CD4-positive, alpha-beta T cell treated with Interleukin-6 at 100 ng/mL for 8 hours (primary cell): Measurements from ENCODE around the gene PPL.
"Not testable (repeated sequence)": the region's sequence is repeated elsewhere in the genome, so short reads cannot be mapped to it uniquely, and the experiment has no call there.

Source experiments
- DNase-seq: peaks from one replicate; pipeline ENCODE4 v3.0.0-alpha.2; 2020; ENCODE audit warnings: mixed read lengths, low spot score

PPL gene

DNA sequence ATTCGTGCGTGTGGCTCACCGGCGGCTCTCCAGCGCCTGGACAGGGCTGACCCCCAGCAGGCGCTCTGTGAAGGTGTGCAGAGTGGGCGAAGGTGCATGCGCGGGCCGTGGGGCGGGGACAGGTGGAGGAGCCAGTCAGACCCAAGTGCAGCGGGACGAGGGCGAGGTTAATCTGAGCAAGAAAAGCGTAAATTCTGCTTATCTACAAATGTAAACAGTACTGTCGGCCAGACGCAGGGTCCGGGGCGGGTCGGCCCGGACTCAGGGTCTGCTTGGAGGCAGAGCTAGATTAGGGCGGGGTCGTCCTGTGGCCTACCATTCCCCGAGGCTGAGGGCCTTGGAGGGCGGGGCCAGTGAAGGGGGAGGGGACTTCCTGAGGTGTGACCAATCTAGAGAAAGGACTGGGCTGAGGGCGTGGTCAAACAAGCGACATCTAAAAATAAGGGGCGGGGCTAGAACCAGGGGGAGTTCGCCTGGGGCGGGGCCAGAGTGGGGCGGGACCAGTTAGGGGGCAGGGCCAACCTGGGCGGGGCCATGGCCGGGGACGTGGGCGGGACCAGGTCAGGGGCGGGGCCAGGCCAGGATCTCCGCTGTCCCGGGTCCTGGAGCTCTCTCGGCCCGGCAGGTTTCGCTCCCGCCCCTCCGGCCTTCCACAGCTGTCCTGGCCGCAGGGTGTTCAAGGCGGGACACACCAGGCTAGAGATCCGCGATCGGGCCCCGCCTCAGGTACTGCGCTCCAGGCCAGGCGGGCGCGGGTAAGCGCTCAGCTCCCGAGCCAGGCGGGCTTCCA is 21.0 kb upstream of the PPL start, which contains the start of gene SEC14L5:
SEC14L5 (plus strand) TSS at position 611 of the 790 bp plus-strand sequence. CDS start 994 bp downstream, outside the sequence.
- DNase-seq: peak; percentile 86

DNA sequence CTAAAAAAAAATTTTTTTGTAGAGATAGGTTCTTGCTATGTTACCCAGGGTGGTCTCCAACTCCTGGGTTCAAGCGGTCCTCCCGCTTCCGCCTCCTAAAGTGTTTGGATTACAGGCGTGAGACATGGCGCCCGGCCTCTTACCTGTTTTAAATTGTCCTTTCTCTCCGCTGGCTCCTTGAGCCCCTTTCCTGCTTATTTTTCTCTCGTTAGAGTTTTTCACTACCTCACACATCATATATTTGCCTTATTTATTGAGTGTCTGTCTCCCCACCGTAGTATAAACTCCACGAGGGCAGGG is 20.4 kb upstream of the PPL start:
- DNase-seq: no peak

DNA sequence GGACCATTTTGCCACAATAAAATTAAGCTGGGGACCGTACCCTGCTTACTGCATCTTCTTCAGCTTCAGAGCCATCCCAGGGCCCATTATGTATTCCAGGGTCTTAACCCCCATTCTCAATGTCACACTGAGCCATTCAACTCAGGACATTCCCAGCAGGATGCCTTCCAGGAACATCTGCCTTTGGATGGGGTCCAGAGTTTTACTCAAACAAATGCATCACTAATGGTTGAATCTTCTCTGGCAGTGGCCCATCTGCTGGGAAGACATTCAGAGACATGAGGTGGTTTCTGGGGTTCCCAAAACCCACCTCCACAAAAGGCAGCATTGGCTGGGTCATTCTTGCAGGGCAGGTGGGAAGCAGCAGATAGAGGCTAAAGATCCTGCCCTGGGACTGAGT is 17.8 kb upstream of the PPL start:
- DNase-seq: no peak

DNA sequence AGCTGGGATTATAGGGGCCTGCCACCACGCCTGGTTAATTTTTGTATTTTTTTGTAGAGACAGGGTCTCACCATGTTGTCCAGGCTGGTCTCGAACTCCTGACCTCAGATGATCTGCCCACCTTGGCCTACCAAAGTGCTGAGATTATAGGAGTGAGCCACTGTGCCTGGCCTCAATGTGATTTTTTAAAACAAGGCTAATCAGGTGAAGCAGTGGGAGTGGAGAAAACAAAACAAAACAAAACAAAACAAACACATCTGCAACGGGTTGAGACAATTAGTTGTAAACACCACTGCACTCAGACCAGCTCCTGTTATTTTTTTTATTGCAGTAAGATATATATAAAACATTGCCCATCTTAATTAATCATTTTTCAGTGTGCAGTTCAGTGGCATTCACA is 14.6 kb upstream of the PPL start:
- DNase-seq: not testable (repeated sequence)

DNA sequence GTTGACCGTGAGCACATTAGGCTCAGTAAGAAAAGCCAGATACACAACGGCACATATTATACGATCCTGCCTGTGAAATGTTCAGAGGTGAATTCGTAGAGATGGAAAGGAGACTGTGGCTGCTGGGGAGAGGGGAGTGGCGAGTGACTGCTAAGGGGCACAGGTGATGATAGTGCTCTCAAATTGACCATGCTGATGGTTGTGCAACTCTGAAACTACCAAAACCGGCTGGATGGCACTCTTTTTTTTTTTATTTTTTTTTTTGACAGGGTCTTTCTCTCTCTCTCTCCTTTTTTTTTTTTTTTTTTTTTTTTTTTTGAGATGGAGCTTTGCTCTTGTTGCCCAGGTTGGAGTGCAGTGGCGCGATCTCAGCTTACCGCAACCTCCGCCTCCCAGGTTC is 13.0 kb upstream of the PPL start:
- DNase-seq: no peak

DNA sequence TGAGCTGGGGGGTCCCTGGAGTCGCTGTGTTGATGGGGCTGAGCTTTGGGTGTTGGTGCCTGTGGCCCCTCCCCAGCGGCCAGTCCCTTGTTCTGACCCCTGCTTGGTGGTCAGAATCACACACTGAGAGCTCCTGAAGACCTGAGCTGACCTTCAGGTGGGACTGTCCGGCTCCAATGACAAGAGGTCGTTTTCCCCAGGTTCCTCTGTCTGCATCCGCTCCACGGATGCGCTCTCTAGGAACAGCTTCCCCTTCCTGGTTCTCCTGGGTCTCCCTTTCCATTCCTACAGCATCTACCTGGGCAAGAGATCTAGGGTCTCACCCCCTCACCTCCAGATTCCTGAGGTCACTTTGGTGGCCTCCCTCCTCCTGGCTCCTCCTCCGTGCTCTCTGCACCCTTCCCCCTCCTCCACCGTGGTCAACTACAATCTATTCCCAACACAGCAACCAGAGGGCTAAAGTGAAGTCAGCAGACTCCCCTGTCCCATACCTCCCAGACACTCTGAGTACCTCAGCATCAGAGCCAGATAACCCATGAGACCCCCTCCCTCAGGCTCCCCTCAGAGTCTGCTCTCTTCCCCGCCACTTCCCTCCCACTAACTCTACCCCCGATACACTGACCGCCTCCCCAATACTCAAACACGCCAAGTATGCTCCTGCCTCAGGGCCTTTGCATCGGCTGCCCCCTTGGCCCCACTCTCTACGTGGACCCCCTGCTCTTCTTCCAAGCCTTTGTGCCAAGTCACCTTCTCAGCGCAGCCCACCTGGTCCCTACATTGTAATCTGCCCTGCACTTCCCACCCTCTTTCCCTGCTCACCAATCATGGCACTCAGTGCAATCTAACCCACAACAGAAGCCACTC is 12.2 kb upstream of the PPL start:
- no peak for DNase-seq

DNA sequence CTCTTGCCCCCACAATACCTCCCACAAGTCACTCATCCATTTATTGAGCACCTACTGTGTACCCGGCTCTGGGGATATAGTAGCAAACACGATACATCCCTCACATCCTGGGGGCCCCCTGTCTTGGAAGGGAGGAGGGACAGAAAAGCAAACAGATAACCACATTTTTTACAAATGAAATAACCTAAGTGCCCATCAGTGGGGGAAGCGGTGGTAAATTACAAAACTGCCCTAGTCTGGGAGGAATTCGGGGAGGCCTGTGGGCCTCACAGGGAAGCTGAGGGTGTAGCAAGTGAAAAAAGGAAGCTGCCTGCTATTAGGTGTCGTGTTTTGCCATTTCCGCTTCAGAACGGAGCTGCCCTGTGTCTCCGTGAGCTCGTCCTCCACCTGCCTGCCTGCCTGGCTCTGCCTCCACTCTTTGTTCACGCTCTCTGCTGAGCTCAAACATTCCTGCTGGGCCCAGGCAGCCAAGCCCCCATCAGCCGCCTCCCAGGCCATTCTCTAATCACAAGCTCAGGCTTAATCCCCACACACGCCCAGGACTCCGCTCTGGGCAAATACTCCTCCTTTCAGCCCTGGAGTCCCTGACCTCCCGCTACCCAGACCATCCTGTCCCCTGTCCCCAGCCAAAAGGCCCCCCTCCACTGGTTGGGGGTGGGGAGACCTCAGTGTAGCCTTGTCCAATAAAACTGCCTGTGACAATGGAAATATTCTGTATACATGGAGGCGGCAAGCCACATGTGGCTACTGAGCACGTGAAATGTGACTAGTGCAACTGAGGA is 11.0 kb upstream of the PPL start:
- DNase-seq: no peak

DNA sequence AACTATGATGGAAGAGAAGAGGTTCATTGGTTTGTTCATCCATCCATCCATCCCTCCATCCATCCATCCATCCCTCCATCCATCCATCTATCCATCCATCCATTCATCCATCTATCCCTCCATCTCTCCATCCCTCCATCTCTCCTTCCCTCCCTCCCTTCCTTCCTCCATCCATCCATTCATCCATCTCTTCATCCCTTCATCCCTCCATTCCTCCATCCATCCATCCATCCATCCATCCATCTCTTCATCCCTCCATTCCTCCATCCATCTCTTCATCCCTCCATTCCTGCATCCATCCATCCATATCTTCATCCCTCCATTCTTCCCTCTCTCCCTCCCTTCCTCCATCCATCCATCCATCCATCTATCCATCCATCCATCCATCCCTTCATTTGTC is 10.0 kb upstream of the PPL start:
- no peak for DNase-seq

DNA sequence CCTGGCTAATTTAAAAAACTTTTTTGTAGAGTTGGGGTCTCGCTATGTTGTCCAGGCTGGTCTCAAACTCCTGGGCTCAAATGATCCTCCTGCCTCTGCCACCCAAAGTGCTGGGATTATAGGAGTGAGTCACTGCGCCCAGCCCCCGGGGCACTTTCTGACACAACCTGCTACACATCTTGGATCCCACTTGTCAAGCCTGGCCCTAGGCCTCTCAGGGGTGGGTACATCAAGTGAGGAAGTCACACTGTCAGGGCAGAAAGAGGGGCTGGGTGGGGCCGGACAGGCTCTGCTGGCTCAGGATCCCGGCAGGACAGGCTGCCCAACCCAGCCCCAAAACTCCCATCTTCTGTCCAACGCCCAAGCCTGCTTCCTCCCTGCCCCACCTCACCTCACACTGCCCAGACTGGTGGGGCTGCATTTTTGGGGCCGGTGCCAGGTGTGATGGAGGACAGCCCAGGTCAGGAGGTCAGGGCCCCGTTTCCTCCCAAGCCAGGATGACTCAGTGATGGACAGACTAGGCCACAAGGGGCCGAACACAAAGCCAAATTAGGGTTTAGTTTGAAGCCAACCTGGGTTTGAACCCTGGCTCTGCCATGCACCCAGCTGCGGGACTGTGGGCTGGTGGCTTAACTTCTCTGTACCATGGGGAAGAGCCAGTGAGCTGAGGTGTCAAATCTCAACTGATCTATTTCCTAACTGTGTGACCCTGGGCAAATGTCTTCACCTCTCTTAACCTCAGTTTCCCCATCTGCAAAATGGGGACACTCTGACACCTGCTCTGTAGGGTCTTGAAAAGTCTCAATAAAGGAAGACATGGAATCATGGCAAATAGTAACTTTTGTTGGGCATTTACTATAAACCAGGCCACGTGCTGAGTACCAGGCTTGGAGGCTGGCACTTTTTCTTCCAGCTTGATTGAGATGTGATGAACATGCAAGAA is 8.9 kb upstream of the PPL start:
- no peak for DNase-seq

DNA sequence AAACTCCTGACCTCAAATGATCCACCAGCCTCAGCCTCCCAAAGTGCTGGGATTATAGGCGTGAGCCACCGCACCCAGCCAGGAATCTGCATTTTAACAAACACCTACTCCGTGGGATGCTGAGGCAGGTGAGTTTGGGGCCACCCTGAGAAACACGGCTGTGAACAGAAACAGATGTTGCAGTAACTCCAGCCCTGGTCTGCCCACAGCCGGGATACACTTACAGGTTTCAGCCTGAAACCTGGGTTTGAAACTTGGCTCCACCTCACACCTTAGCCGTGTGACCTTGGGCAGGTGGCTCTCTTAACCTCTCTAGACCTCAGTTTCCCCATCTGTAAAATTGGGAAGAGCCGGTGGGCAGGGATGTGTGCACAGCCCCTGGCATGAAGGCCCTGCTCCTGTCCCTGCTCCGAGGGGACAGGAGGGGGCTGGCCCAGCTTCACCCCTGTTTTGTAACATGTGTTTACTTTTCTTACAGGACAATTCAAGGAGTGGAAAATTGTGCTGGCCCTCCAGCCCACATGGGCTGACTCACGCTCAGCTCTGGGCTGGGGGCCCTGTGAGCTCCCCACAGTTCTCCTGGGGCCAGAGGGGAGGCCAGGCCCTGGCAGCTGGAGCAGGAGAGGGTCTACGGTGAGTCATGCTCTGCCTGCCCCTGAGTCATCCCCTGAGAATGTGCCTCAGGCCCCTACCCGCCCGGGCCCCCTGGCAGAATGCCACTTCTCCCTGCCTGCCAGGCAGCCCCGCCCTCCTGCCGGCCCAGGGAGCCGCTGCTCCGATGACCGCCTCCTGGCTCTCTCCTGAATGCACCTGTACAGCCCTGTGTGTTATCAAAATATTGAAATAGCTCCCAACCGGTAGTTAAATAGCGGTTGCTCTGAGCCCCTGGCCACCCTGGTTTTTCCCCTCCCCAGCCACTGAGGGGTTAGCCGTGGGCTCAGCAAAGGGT is 7.7 kb upstream of the PPL start:
- no peak for DNase-seq

DNA sequence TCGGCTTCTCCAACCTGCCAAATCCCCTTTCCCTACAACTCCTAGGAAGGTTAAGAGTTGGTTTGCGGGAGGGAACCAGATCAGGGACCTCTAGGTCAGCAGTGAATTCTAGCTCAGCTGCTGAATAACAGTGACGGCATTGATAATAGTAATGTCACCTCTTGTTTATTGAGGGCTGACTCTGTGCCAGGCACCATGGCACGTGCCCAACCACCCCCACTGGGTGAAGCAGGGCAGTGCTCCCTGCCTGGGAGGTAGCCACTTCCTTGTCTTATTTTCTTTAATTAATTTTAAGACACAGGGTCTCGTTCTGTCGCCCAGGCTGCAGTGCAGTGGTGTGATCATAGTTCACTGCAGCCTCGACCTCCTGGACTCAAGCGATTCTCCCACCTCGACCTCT is 5.5 kb upstream of the PPL start:
- DNase-seq: no peak

DNA sequence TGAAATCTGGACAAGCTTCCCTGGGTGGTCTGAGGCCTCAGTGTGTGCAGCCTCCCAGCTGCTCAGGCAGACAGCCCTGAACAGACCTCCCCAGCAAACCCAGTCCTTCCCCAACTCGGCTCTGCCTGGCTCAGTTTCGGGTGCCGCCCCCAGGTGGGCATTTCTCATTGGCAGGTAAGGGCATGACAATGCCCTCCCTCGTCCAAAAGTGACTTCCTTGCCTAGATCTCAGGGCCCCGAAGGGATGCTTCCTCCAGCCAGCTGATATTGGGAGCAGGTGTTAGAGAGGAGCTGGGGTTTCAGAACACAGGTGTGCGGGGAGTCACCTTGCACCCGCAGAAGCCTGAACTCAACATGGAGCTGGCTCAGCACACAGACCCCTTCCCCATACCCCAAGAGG is 3.8 kb upstream of the PPL start:
- DNase-seq: no peak

DNA sequence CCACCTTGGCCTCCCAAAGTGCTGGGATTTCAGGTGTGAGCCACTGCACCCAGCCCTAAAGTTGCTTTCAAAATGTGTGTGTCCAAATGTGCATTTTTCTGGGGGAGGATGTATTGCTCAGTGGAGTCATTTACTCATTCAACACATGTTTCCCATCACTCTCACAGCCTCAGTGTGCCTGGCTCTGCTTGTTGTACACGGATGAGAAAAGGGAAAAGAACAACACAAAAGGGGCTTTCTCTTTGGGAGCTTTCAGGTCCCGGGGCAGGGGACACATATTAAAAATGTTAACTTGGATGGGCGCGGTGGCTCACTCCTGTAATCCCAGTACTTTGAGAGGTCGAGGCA is 1.7 kb upstream of the PPL start:
- DNase-seq: no peak

DNA sequence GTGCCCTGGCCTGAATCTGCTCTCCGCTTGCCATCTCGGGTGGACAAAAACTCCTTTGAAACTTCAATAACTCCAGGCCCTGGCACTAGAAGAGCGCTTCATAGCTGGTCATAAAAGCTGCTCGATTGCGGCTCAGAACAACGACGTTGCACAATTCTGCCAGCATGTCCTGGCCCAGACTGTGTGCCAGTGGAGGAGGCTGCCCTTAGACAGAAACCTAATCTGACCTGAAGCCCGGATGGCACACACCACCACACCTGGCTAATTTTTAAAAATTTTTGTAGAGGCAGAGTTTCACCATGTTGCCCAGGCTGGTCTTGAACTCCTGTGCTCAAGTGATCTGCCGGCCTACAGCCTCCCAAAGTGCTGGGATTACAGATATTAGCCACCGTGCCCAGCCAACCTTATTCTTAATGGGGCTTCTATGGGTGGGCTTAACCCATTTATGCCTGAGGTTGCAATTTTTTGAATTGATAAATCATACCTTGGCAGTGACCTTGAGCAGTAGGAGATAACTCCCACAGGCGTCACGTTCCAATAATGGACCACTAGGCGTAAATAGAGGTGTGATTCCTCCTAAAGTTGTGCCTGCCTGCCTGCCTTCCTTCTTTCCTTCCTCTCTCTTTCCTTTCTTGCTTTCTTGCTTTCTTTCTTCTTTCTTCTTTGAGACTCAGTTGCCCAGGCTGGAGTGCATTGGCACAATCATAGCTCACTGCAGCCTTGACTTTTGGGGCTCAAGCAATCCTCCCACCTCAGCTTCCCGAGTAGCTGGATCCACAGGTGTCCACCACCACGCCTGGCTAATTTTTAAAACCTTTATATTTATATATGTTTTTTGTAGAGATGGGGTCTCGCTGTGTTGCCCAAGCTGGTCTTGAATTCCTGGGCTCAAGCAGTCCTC is 1.1 kb upstream of the PPL start:
- no peak for DNase-seq

DNA sequence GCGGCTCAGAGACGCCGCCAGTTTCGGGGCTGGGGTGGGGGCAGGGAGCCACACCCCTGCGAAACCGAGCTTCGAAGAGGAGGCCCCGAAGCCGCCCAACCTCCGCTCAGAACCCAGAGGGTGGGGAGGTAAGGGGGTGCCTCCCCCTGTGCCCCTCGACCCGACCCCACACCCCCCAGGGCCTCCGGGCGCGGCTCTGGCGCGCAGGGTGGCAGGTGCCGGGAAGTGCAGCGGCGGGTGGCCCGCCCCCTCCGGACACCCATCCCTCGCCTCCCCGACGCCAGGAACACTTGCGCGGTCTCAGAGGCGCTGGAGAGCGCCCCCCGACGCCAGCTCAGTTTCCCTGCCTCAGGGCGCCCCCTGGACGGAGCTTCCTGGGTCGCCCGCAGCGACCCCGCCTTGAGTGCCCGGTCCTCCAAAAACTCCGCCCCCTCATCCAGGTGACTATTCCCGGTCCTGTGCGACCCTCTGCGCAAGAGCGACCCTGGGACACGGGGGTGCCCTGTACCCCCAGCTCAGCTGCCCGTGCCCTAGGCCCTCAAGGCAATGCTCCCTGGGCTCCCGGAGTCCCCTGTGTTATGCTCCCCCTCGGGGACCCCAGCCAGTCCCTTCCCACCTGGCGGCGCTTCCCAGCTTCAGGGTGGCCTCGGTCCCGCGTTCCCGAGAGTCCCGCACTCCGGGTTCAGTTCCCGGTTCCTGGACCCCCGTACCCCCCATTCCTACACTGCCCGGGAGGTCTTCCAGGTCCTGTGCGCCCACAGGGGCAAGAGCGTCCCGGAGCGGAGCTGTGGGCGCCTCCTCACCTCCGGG is 562 bp downstream of the PPL start:
- no peak for DNase-seq

DNA sequence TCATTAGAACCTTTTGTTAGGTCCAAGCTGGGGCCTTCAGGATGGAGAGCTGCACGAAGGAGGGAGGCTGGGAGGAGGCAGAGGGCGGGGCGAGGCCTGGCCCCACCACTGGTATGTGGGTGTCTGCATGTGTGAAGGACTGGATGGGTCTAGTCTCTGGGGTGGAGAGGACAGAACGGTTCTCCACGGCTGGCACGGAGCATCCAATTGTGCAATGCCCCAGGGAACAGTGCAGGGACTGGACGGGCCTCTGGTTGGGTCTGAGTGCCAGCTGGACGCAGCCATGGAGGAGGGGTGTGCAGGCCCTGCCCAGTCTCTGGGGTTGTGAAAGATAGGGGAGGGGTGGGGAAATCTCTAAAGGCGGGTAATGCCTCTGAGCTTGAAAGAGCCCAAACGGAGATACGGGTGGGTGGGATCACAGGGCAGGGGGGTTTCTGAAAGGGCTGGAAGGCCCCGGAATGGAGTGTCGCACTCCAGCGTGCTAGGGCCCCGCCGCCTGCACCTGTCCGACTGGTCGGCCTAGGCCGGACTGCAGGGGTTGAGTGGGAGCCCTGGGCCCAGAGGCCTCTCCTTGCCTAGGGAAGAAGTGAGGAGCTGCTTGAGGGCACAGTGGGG is 1.6 kb downstream of the PPL start:
- DNase-seq: no peak

DNA sequence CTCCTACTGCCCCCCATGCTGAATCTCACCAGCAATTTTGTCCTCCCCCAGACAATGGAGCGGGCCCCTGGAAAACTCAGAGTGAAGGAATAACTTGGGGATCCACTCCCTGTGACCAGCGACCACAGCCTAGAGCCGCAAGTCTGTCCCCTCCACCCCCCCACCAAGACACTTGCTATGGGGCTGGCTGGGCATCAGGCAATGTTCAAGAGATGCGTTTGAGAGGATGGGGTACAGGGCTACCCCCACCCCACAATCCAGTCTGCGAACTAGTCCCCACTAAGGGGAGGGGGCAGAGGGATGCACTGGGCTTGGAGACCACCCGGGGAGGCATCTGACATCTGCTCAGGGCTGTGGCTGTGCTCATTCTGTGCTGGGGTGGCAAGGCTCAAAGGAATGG is 2.4 kb downstream of the PPL start:
- no peak for DNase-seq

DNA sequence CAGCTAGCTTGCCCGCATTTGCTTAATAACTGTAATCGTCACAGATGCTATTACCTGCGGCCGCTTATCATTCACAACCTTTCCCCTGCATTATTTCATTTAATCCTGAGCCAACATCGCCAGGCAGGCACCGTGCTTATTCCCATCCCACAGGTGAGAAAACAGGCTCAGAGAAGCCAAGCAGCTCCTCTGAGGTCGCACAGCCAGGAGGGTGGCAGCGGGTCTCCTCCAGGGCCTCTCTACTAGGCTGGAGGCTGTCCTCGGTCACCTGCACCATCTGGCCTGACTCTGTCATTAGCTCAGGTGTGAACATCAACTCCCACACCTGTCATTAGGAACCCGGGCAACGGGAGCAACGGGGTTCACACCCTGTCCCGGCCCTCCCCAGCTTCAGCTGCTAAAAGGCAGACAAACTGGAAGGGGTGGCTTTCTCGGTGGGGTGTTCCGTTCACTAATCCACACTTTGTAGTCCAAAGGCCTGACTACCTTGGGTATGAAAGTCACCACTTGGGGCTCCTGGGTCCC is 3.0 kb downstream of the PPL start:
- no peak for DNase-seq
